ENCODE results near the gene BRINP3.

DNA sequence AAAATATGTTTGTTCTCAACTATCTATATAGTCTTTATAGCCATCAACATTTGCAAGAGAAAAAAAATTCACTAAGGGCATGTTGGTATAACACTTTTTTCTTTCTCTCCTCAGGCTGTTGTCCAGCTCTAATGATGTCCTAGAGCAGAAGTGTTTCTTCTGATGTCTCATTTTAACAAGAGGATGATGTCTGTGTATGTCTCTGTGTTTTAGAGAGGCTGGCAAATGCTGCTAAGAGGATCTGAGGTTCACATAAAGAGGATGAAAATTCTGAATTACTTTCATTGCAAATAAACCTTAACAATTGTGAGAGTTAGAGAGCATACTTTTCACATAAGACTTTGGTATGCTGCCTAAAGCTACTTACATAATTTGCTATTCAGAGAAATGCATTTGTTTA is 2.6 kb upstream of the BRINP3 start:
- no peak for TF ChIP-seq CTCF (IDR thresholded peaks at IDR 0.05; ENCODE audit: insufficient read depth, low read length, poor library complexity, severe bottlenecking)
- no peak for TF ChIP-seq EZH2phosphoT487 (conservative IDR thresholded peaks at IDR 0.05; ENCODE audit: low read length)

All from SU-DHL-6 (cell line).